ENCODE results near the gene CTIF. TPM values are rescaled to one million over a fixed set of nuclear protein-coding genes. Genes with fewer than 3 reads are reported as not detected.
A peak's percentile ranks its signal among the peaks of the same experiment; 100 is the strongest.

Gene CTIF
- total RNA-seq, 1 donor = 65.9 TPM

DNA sequence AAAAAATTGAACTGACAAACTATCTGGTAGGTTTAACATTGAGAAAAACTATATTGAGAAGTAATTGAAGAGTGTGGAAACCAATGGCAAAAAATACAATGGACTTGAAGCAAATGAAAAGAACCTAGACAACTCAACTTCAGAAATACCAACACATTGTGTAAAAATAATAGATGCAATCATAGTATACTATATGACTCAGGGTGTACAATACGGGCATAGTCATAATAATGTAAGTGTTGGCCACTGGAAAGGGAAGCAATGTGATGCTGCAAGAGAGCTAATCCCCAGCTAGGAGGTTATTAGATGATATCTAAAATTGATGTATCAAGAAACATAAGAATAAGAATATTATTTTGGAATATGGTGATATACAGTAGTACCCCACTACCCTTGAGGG, 366.7 kb downstream of the CTIF start:
- Histone ChIP-seq H3K9me3 (ENCODE audit: low read depth, low read length) (peaks cover 3% of the 10 kb centered on the region), H3K79me2 (ENCODE audit: insufficient read depth, low read length) (no peaks in the 10 kb centered on the region), H3K36me3 (ENCODE audit: insufficient read depth, low read length) (no peaks in the 10 kb centered on the region), H3K27ac (ENCODE audit: low read depth, low read length) (peak overlapping the region; percentile 99), H3K4me2 (ENCODE audit: insufficient read depth, low read length) (peak overlapping the region; percentile 14), H4K20me1 (ENCODE audit: insufficient read depth, low read length) (no peaks in the 10 kb centered on the region), H3K27me3 (ENCODE audit: insufficient read depth, low read length) (no peaks in the 10 kb centered on the region), H2AFZ (ENCODE audit: low read length) (no peak overlapping the region), H3K4me1 (ENCODE audit: insufficient read depth, low read length) (peaks cover 40% of the 10 kb centered on the region), H3K4me3 (ENCODE audit: insufficient read depth, low read length) (no peak overlapping the region)
- peak; percentile 87 for DNase-seq (ENCODE audit: insufficient read length, low spot score, missing footprints)
- TF ChIP-seq, protein P1, sequence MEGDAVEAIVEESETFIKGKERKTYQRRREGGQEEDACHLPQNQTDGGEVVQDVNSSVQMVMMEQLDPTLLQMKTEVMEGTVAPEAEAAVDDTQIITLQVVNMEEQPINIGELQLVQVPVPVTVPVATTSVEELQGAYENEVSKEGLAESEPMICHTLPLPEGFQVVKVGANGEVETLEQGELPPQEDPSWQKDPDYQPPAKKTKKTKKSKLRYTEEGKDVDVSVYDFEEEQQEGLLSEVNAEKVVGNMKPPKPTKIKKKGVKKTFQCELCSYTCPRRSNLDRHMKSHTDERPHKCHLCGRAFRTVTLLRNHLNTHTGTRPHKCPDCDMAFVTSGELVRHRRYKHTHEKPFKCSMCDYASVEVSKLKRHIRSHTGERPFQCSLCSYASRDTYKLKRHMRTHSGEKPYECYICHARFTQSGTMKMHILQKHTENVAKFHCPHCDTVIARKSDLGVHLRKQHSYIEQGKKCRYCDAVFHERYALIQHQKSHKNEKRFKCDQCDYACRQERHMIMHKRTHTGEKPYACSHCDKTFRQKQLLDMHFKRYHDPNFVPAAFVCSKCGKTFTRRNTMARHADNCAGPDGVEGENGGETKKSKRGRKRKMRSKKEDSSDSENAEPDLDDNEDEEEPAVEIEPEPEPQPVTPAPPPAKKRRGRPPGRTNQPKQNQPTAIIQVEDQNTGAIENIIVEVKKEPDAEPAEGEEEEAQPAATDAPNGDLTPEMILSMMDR (IDR thresholded peaks at IDR 0.05; ENCODE audit: extremely low read depth, low read depth, low read length) = no peak

DNA sequence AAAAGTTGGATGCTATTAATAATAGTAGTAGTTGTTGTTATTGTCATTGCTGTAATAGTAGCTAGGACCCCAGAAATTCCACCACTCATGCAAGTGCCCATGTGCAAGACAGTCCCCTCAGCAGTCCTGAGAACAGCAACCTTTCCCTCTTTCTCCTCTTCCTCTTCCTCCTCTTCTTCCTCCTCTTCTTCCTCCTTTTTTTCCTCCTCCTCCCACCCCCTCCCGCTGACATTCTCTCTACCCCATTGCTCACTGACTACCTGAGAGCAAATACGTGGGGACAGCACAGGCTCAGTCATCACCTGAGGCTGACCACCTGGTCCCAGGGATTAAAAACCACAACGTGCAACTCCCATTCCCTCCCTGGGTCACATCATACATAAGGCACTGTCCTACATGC, 370.1 kb downstream of the CTIF start:
- H3K36me3 ChIP-seq (ENCODE audit: insufficient read depth, low read length) = no peaks in the 10 kb centered on the region
- H3K4me2 ChIP-seq (ENCODE audit: insufficient read depth, low read length) = no peak overlapping the region
- no peak for DNase-seq (ENCODE audit: insufficient read length, low spot score, missing footprints)
- H4K20me1 ChIP-seq (ENCODE audit: insufficient read depth, low read length) = no peaks in the 10 kb centered on the region
- peaks cover 3% of the 10 kb centered on the region for H3K9me3 ChIP-seq (ENCODE audit: low read depth, low read length)
- H3K4me3 ChIP-seq (ENCODE audit: insufficient read depth, low read length) = no peak overlapping the region
- no peak overlapping the region for H2AFZ ChIP-seq (ENCODE audit: low read length)
- no peaks in the 10 kb centered on the region for H3K27me3 ChIP-seq (ENCODE audit: insufficient read depth, low read length)
- no peaks in the 10 kb centered on the region for H3K79me2 ChIP-seq (ENCODE audit: insufficient read depth, low read length)
- H3K27ac ChIP-seq (ENCODE audit: low read depth, low read length) = no peak overlapping the region
- H3K4me1 ChIP-seq (ENCODE audit: insufficient read depth, low read length) = peaks cover 15% of the 10 kb centered on the region
- TF ChIP-seq, protein P1 (IDR thresholded peaks at IDR 0.05; ENCODE audit: extremely low read depth, low read depth, low read length) = no peak

DNA sequence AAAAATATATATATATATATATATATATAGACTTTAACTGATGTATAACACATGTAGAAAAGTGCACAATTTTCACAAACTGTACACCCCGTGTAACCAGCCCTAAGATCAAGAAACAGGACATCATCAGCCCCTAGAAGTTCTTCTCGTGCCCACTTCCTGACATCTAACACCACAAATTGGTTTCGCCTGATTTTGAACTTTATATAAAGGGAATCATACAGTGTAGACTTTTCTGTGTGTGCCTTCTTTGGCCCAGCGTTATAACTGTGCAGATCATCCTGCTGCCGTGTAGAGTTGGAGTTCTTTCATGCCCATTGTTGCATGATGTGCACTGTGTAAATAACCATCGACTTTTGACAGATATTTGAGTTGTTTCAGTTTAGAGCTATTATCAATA, 370.9 kb downstream of the CTIF start:
- Histone ChIP-seq H3K27ac (ENCODE audit: low read depth, low read length) (no peak overlapping the region), H3K4me1 (ENCODE audit: insufficient read depth, low read length) (peaks cover 10% of the 10 kb centered on the region), H3K36me3 (ENCODE audit: insufficient read depth, low read length) (no peaks in the 10 kb centered on the region), H3K27me3 (ENCODE audit: insufficient read depth, low read length) (no peaks in the 10 kb centered on the region), H3K4me2 (ENCODE audit: insufficient read depth, low read length) (no peak overlapping the region), H3K4me3 (ENCODE audit: insufficient read depth, low read length) (no peak overlapping the region), H3K79me2 (ENCODE audit: insufficient read depth, low read length) (no peaks in the 10 kb centered on the region), H3K9me3 (ENCODE audit: low read depth, low read length) (peaks cover under 1% of the 10 kb centered on the region), H2AFZ (ENCODE audit: low read length) (no peak overlapping the region), H4K20me1 (ENCODE audit: insufficient read depth, low read length) (no peaks in the 10 kb centered on the region)
- DNase-seq (ENCODE audit: insufficient read length, low spot score, missing footprints) = no peak
- TF ChIP-seq, protein P1 (IDR thresholded peaks at IDR 0.05; ENCODE audit: extremely low read depth, low read depth, low read length) = no peak

DNA sequence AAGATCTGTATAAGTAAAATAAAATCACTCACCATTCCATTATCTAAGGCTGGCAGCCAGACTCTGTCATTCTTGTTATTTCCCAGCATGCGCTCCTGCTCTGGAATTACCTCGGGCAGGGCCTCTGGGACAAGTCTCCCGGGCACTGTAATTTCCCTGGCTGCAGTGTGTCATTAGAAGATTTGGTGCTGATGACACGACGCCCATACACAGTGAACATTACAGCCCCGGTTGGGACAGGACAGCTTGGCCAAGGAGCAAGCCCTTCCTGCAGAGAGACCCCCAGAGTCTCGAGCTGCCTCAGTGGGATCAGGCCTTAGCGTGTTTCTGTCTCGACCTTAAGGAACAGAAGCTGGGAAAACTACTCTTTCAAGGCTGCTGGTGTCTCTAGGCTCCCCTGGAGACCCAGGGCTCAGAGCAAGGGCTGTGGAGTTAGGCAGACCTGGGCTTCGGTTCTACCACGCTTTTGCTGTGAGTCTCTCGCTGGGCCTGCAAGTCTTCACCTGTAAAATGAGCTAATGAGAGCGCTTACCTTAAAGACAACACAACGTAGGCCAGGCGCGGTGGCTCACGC, 372.2 kb downstream of the CTIF start:
- H3K27me3 ChIP-seq (ENCODE audit: insufficient read depth, low read length) = no peaks in the 10 kb centered on the region
- H3K4me1 ChIP-seq (ENCODE audit: insufficient read depth, low read length) = peaks cover 7% of the 10 kb centered on the region
- no peak overlapping the region for H3K4me2 ChIP-seq (ENCODE audit: insufficient read depth, low read length)
- H4K20me1 ChIP-seq (ENCODE audit: insufficient read depth, low read length) = no peaks in the 10 kb centered on the region
- no peaks in the 10 kb centered on the region for H3K9me3 ChIP-seq (ENCODE audit: low read depth, low read length)
- DNase-seq (ENCODE audit: insufficient read length, low spot score, missing footprints) = peak; percentile 54
- H3K79me2 ChIP-seq (ENCODE audit: insufficient read depth, low read length) = no peaks in the 10 kb centered on the region
- TF ChIP-seq, protein P1 (IDR thresholded peaks at IDR 0.05; ENCODE audit: extremely low read depth, low read depth, low read length) = no peak
- no peak overlapping the region for H3K27ac ChIP-seq (ENCODE audit: low read depth, low read length)
- no peak overlapping the region for H2AFZ ChIP-seq (ENCODE audit: low read length)
- H3K36me3 ChIP-seq (ENCODE audit: insufficient read depth, low read length) = no peaks in the 10 kb centered on the region
- no peak overlapping the region for H3K4me3 ChIP-seq (ENCODE audit: insufficient read depth, low read length)

Small RNAs within 50 kb of the gene (small RNA-seq; reads per million reads assigned to genes)
- not detected for gene MIR4743

Other genes starting within 250 kb of the CTIF start
- 0.29 and 0.36 TPM in 2 replicates for gene ZBTB7C, start 129.6 kb upstream of the CTIF start, total RNA-seq